Activated T-helper 1 cell treated with anti-CD3 and anti-CD28 coated beads, Interleukin-12 subunit alpha, Interleukin-12 subunit beta, Interleukin-2, Interleukin-4 antibody, amounts not matched to agents 30 ng/mL and 10 ng/mL and 1 ng/mL, durations not matched to agents 14 hours and 24 hours and 36 hours (primary cell): ENCODE results near the gene KRTAP5-3. TPM values are rescaled to one million over a fixed set of nuclear protein-coding genes. Genes with fewer than 3 reads are reported as not detected.
"Not testable (repeated sequence)": the region's sequence is repeated elsewhere in the genome, so short reads cannot be mapped to it uniquely, and the experiment has no call there.

Source experiments
- DNase-seq: peaks from one replicate; pipeline ENCODE4 v3.0.0; 2021; ENCODE audit warnings: low spot score
- H3K27ac Mint-ChIP-seq: one replicate; pipeline ENCODE4 v1.8.0; 2021; ENCODE audit warnings: mild to moderate bottlenecking, mixed read lengths
- H3K27me3 Mint-ChIP-seq: one replicate; pipeline ENCODE4 v1.8.0; 2022; ENCODE audit warnings: mild to moderate bottlenecking, moderate library complexity, mixed read lengths; ENCODE audit not compliant: insufficient read depth
- H3K36me3 Mint-ChIP-seq: one replicate; pipeline ENCODE4 v1.8.0; 2021; ENCODE audit warnings: low read depth, mixed read lengths
- H3K4me1 Mint-ChIP-seq: one replicate; pipeline ENCODE4 v1.8.0; 2021; ENCODE audit warnings: low read depth, mixed read lengths
- H3K4me3 Mint-ChIP-seq: one replicate; pipeline ENCODE4 v1.8.0; 2021; ENCODE audit warnings: mild to moderate bottlenecking, moderate library complexity, mixed read lengths
- H3K9me3 Mint-ChIP-seq: one replicate; pipeline ENCODE4 v1.8.0; 2021; ENCODE audit warnings: mixed read lengths
- intact Hi-C: fragments of 100-400 bp; cut with micrococcal nuclease; formaldehyde crosslinking; loops from one replicate; pipeline ENCODE4 v1.15.1; 2024
- total RNA-seq: library from RNA; stranded (reverse); gene quantifications from 2 replicates; pipeline ENCODE4 v1.2.3, GENCODE V29; 2022

The KRTAP5-3 gene
- total RNA-seq, 1 donor from 2014 or later, result not detected

DNA sequence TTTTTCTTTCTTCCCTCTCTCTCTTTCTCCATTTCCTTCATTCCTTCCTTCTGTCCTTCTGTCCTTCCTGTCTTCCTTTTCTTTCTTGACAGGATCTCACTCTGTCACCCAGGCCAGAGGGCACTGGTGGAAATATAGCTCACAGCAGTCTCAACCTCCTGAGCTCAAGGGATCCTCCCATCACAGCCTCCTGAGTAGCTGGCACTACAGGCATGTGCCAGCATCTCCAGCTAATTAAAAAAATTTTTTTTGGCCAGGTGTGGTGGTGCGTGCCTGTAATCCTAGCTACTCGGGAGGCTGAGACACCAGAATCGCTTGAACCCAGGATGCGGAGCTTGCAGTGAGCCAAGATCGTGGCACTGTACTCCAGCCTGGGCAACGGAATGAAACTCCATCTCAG lies 31.4 kb downstream of the KRTAP5-3 start:
- peaks cover 15% of the 10 kb centered on the region for H3K27me3 Mint-ChIP-seq
- DNase-seq, result no peak
- H3K27ac Mint-ChIP-seq, result no peak overlapping the region
- H3K36me3 Mint-ChIP-seq, result no peaks in the 10 kb centered on the region
- H3K4me3 Mint-ChIP-seq, result no peak overlapping the region
- H3K4me1 Mint-ChIP-seq, result no peaks in the 10 kb centered on the region
- peaks cover 10% of the 10 kb centered on the region for H3K9me3 Mint-ChIP-seq
- intact Hi-C loops, result loop anchor here (10.0 kb wide), 1 partner anchor 1798 kb away; the partner anchor contains the start of gene ZNF195

- not testable (repeated sequence) for H3K4me3 Mint-ChIP-seq, DNase-seq, H3K27ac Mint-ChIP-seq, H3K9me3 Mint-ChIP-seq, H3K4me1 Mint-ChIP-seq, H3K36me3 Mint-ChIP-seq
- intact Hi-C loops, result loop anchor here (10.0 kb wide), 1 partner anchor 1799 kb away; the partner anchor contains the start of gene ZNF195
- peaks cover 17% of the 10 kb centered on the region for H3K27me3 Mint-ChIP-seq
Measured at GRCh38 chr11:1575756-1576155, 32.5 kb downstream of the KRTAP5-3 start.

DNA sequence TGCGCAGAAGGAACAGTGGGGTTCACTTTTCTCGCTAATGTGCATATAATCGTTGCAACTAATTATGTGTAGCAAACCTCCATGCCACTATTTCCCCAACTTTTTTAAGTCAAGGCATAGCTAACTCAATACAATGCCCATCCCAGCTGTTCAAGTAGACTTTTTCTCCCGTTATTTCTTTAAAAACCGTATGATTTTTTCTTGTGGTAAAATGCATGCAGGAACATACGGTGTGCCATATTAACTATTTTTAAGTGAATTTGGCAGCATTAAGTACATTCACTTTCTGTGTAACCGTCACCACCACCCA lies 33.4 kb downstream of the KRTAP5-3 start:
- peaks cover 21% of the 10 kb centered on the region for H3K27me3 Mint-ChIP-seq
- no peak overlapping the region for H3K27ac Mint-ChIP-seq
- no peak for DNase-seq
- intact Hi-C loops, result loop anchor here (1.0 to 10.0 kb wide), 9 partner anchors 29 to 1800 kb away; partner anchors contain the start of genes BRSK2, CHID1, TOLLIP and ZNF195
- no peak overlapping the region for H3K4me3 Mint-ChIP-seq
- no peaks in the 10 kb centered on the region for H3K4me1 Mint-ChIP-seq
- H3K36me3 Mint-ChIP-seq, result no peaks in the 10 kb centered on the region
- peaks cover 10% of the 10 kb centered on the region for H3K9me3 Mint-ChIP-seq

DNA sequence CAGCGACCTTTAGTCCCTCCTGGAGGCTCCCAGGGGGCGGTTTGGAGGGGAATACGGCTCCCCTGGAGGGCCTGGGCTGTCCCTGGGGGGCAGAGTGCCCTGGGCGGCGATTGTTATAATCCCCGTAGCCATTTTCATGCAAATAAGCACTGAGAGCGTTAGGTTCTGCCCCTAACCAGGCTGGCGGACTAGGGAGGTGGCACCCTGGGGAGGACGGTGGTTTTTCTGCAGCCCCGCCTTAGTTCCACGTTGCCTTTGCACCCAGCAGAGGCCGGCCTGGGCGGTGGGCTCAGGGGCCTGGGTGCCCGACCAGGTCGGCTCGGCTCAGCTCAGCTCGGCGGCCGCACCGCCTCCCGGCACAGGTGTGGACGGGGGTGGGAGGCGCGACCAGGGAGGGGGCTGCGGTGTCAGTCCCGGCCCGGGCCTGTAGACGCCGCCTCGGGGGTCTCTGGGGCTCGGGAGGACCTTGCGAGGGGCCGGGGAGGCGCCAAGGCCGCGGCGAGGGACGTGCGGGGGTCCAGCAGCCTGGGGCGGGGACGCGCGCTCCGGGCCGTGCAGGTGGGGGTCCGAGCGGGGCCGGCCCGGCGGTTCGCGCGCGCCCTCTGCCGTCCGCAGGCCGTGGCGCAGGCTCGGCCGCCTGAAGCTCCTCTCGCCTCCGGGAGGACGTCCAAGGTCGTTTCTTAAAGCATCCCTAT lies 33.9 kb downstream of the KRTAP5-3 start:
- intact Hi-C loops, result loop anchor here (1.0 to 10.0 kb wide), 9 partner anchors 28 to 1800 kb away; partner anchors contain the start of genes BRSK2, CHID1, TOLLIP and ZNF195
- DNase-seq, result peak; percentile 45
- no peak overlapping the region for H3K27ac Mint-ChIP-seq
- peak overlapping the region; percentile 51 for H3K4me3 Mint-ChIP-seq
- H3K27me3 Mint-ChIP-seq, result peaks cover 26% of the 10 kb centered on the region
- no peaks in the 10 kb centered on the region for H3K4me1 Mint-ChIP-seq
- H3K36me3 Mint-ChIP-seq, result no peaks in the 10 kb centered on the region
- H3K9me3 Mint-ChIP-seq, result peaks cover 10% of the 10 kb centered on the region

DNA sequence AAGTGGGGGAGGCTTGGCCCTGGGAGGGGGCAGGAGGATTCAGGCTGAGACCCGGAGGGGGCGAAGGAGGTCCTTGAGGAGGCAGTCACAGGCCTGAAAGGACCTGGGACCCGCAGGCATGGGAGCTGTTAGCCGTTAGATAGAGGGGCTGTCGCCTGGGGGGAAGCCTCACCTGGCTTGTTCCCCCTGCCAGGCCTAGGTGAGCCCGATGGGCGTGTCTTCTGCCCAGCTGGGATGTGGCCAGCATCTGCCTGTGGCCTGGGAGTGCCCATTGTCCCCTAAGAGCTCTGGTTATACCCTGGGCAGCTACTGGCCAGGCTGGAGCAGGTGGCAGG lies 34.4 kb downstream of the KRTAP5-3 start:
- Mint-ChIP-seq H3K4me1 (no peaks in the 10 kb centered on the region), H3K27ac (peak overlapping the region; percentile 12), H3K27me3 (peaks cover 28% of the 10 kb centered on the region), H3K4me3 (peak overlapping the region; percentile 51), H3K36me3 (no peaks in the 10 kb centered on the region), H3K9me3 (peaks cover 6% of the 10 kb centered on the region)
- intact Hi-C loops, result loop anchor here (1.0 to 10.0 kb wide), 9 partner anchors 28 to 1801 kb away; partner anchors contain the start of genes BRSK2, CHID1, TOLLIP and ZNF195
- no peak for DNase-seq

DNA sequence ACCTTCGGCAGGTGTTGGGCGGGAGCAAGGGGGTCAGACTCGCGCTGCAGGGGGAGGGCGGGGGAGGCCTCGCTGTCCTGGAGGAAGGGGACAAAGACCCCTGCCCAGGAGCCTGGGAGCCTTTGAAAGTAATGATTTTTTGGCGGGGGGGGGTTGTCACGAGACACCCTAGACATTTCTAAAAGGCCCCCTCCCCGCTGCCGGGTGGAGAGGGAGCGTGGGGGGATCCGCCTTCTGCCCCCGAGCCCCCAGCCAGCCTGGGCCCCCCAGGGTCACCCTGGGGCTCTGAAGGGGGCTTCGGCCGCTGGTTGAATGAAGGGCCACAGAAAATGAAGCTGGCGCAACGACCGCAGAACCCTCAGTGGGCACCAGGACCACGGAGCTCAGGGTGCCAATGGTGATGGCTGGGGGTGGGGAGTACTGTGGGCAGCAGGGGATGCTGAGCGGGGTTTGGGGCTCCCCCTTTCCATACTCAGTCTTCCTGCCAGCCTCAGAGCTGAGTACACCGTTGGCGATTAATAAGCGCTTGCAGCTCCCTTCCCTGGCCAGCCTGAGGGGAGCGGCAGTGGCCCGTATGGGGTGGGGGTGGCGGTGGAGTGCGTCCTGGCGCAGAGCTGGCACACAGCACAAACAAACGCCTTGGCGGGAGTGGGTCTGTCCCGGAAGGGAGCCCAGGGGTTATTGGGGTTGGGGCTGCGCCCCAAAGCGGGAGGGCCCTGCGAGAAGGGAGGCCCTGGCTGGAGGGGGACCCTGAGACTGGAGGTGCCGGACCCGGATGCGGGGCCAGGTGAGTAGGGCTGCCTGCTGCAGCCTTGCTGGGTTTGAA lies 35.0 kb downstream of the KRTAP5-3 start:
- intact Hi-C loops, result loop anchor here (5.0 to 10.0 kb wide), 5 partner anchors 186 to 1802 kb away; partner anchors contain the start of genes BRSK2, CHID1, TOLLIP and ZNF195
- peaks cover 3% of the 10 kb centered on the region for H3K9me3 Mint-ChIP-seq
- peak overlapping the region; percentile 51 for H3K4me3 Mint-ChIP-seq
- peak overlapping the region; percentile 12 for H3K27ac Mint-ChIP-seq
- no peak for DNase-seq
- H3K4me1 Mint-ChIP-seq, result no peaks in the 10 kb centered on the region
- H3K27me3 Mint-ChIP-seq, result peaks cover 28% of the 10 kb centered on the region
- H3K36me3 Mint-ChIP-seq, result no peaks in the 10 kb centered on the region

GRCh38 chr11:1572197-1573076 lies 35.8 kb downstream of the KRTAP5-3 start, which contains the start of gene DUSP8:
TSS of gene DUSP8 (minus strand) at chr11:1572271. CDS start at chr11:1565826, 6,445 bp downstream.
- Mint-ChIP-seq H3K27me3 (peaks cover 28% of the 10 kb centered on the region), H3K27ac (no peak within 1 kb of the TSS), H3K36me3 (no peaks in the 10 kb centered on the region), H3K4me3 (peak within 1 kb of the TSS; percentile 37), H3K9me3 (no peaks in the 10 kb centered on the region), H3K4me1 (no peaks in the 10 kb centered on the region)
- intact Hi-C loops, result loop anchor here (5.0 to 10.0 kb wide), 5 partner anchors 185 to 1802 kb away; partner anchors contain the start of genes BRSK2, CHID1, TOLLIP and ZNF195
- DNase-seq, result peak; percentile 89

DNA sequence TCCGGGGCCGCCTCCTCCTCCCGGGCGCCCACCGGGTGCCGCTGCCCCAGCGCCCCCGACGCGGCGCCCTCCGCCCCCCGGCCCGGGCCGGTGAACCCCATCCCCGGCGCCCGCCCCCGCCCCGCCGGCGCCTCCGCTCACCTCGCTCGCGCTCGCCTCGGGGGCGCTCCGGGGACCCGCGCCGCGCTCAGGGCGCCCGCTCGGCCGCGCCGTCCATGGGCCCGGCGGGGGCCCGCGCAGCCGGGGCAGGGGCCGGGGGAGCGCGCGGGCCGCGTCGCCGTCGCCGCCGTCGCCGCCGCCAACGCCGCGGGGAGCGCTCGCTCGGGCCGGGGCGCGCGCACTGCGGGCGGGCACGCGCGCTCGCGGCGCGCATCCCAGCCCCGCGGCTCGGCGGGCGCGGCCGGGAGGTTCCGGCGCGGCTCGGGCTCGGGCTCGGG lies 36.5 kb downstream of the KRTAP5-3 start:
- peaks cover 28% of the 10 kb centered on the region for H3K27me3 Mint-ChIP-seq
- no peaks in the 10 kb centered on the region for H3K36me3 Mint-ChIP-seq
- H3K27ac Mint-ChIP-seq, result no peak overlapping the region
- H3K9me3 Mint-ChIP-seq, result no peaks in the 10 kb centered on the region
- H3K4me1 Mint-ChIP-seq, result no peaks in the 10 kb centered on the region
- no peak for DNase-seq
- H3K4me3 Mint-ChIP-seq, result no peak overlapping the region
- intact Hi-C loops, result loop anchor here (5.0 to 10.0 kb wide), 5 partner anchors 184 to 1803 kb away; partner anchors contain the start of genes BRSK2, CHID1, TOLLIP and ZNF195

DNA sequence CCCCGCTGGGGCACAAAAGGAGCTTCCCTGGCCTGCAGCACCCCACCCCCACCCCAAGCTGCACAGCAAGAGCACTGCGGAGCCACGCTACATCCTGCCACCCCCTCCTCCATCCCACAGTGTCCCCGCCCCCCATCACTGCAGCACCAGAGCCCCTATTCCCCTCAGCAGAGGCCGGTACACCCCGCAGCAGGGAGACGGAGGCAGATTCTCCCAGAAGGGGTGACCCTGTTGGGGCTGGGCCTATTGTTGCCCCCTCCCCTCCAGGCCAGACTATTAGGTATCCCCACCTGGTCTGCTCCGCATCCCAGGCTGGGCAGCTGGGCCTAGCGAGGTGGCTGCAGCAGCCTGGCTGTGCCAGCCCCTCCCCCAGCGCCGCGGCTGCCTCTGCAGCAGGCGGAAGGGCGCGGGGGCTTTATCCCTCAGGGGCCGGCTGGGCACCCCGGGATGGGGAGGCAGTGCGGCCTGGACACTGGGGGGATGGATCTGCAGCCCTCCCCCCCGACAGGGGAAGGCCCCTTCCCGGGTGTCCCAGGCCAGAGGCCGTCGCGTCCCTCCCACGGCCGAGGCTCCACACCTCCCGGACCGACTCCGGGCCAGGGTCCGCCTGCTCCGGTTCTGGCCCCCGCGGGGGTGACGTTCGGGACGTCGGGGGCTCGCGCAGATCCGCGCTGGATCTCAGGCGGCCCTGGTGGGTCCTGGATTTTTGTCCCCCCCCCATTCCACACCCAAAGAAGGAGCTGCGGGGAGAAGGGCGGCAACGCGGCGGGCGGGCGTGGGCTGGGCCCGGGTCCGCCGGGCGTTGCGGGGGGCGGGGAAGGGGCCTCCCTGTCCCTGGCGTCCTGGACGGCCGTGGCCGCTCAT lies 37.1 kb downstream of the KRTAP5-3 start:
- no peaks in the 10 kb centered on the region for H3K36me3 Mint-ChIP-seq
- no peak for DNase-seq
- peaks cover 28% of the 10 kb centered on the region for H3K27me3 Mint-ChIP-seq
- peak overlapping the region; percentile 68 for H3K4me3 Mint-ChIP-seq
- intact Hi-C loops, result loop anchor here (5.0 to 10.0 kb wide), 5 partner anchors 184 to 1804 kb away; partner anchors contain the start of genes BRSK2, CHID1, TOLLIP and ZNF195
- H3K9me3 Mint-ChIP-seq, result no peaks in the 10 kb centered on the region
- peak overlapping the region; percentile 29 for H3K27ac Mint-ChIP-seq
- no peaks in the 10 kb centered on the region for H3K4me1 Mint-ChIP-seq

GRCh38 chr11:1570531-1570895 lies 37.8 kb downstream of the KRTAP5-3 start:
- DNase-seq, result no peak
- intact Hi-C loops, result loop anchor here (5.0 to 10.0 kb wide), 5 partner anchors 183 to 1804 kb away; partner anchors contain the start of genes BRSK2, CHID1, TOLLIP and ZNF195
- H3K4me3 Mint-ChIP-seq, result peak overlapping the region; percentile 68
- peaks cover 27% of the 10 kb centered on the region for H3K27me3 Mint-ChIP-seq
- no peaks in the 10 kb centered on the region for H3K36me3 Mint-ChIP-seq
- H3K9me3 Mint-ChIP-seq, result no peaks in the 10 kb centered on the region
- no peaks in the 10 kb centered on the region for H3K4me1 Mint-ChIP-seq
- H3K27ac Mint-ChIP-seq, result peak overlapping the region; percentile 29

DNA sequence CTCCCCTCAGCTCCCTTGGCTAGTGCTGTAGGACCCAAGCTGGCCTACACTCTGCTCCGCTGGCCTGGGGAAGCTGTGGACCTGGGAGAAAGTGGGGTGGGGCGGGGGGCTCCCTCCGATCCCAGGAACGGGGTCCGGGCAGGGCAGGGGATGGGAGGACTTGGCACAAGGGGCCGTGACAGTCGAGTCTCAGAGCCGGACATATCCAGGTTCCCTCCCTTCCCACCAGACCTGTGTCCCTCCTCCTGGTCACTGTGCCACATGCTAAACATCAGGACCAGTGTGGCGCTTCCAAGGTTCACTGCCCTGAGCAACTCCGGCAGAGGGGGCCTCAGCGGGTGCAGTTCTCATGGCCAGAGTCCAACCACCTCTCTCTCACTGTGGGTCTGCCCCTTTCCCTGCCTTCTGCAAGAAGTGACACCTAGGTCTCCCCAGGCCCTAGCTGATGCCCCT lies 38.2 kb downstream of the KRTAP5-3 start:
- intact Hi-C loops, result loop anchor here (5.0 to 10.0 kb wide), 5 partner anchors 183 to 1805 kb away; partner anchors contain the start of genes BRSK2, CHID1, TOLLIP and ZNF195
- no peaks in the 10 kb centered on the region for H3K36me3 Mint-ChIP-seq
- no peak for DNase-seq
- H3K4me1 Mint-ChIP-seq, result no peaks in the 10 kb centered on the region
- H3K4me3 Mint-ChIP-seq, result peak overlapping the region; percentile 68
- peaks cover 23% of the 10 kb centered on the region for H3K27me3 Mint-ChIP-seq
- no peak overlapping the region for H3K27ac Mint-ChIP-seq
- no peaks in the 10 kb centered on the region for H3K9me3 Mint-ChIP-seq
